ENCODE measurements around the gene LRIG1.

LRIG1 gene

GRCh38 chr3:66416556-66417304, 84.1 kb downstream of the LRIG1 start:
- DNase-seq, result no peak

GRCh38 chr3:66415867-66416428, 84.9 kb downstream of the LRIG1 start:
- DNase-seq, result no peak

- no peak for DNase-seq
Measured at GRCh38 chr3:66414846-66415245, 86.0 kb downstream of the LRIG1 start.

GRCh38 chr3:66413151-66413751, 87.6 kb downstream of the LRIG1 start:
- DNase-seq, result no peak

GRCh38 chr3:66411961-66412887, 88.6 kb downstream of the LRIG1 start:
- DNase-seq, result no peak

GRCh38 chr3:66411474-66411873, 89.3 kb downstream of the LRIG1 start:
- no peak for DNase-seq

GRCh38 chr3:66410976-66411375, 89.8 kb downstream of the LRIG1 start:
- DNase-seq, result no peak

- DNase-seq, result no peak
Measured at GRCh38 chr3:66409771-66410754, 90.8 kb downstream of the LRIG1 start.

- DNase-seq, result peak; percentile 74 to 76
Measured at GRCh38 chr3:66407611-66408218, 93.1 kb downstream of the LRIG1 start.

GRCh38 chr3:66406831-66407610, 93.8 kb downstream of the LRIG1 start:
- DNase-seq, result no peak

GRCh38 chr3:66406163-66406562, 94.7 kb downstream of the LRIG1 start:
- DNase-seq, result no peak

GRCh38 chr3:66405701-66406091, 95.1 kb downstream of the LRIG1 start:
- no peak for DNase-seq

- no peak for DNase-seq
Measured at GRCh38 chr3:66404903-66405700, 95.7 kb downstream of the LRIG1 start.

GRCh38 chr3:66404197-66404596, 96.6 kb downstream of the LRIG1 start:
- DNase-seq, result no peak

- DNase-seq, result no peak
Measured at GRCh38 chr3:66403323-66403990, 97.4 kb downstream of the LRIG1 start.

GRCh38 chr3:66402596-66403290, 98.1 kb downstream of the LRIG1 start:
- DNase-seq, result no peak

- DNase-seq, result no peak
Measured at GRCh38 chr3:66401675-66402491, 98.9 kb downstream of the LRIG1 start.

GRCh38 chr3:66401157-66401550, 99.7 kb downstream of the LRIG1 start:
- no peak for DNase-seq
